Natural killer cell (primary cell): ENCODE data around the gene ZFP36L1. TPM values are rescaled to one million over a fixed set of nuclear protein-coding genes. Genes with fewer than 3 reads are reported as not detected.

Experiments used
- ATAC-seq, 3 donors: fragments of 150-1000 bp in 2 of 3; fragments of 200-7000 bp in 1 of 3; cut with Tn5 transposase; 1 replicate in 1 of 3; 2 replicates in 2 of 3; pipeline ENCODE4 v1.10.0; 2021; ENCODE audit warnings: mild to moderate bottlenecking in 2 of 3, moderate library complexity in 2 of 3
- DNase-seq, 2 donors: peaks; one replicate each; pipeline versions ENCODE4 v3.0.0 to v3.0.0-alpha.2; 2013 to 2021; ENCODE audit warnings: mixed read lengths in 1 of 2
- H3K27ac ChIP-seq: one replicate; pipeline ENCODE4 v1.5.1; 2013; ENCODE audit warnings: mild to moderate bottlenecking, low read length
- H3K27me3 ChIP-seq: one replicate; pipeline ENCODE4 v1.6.1; 2013; ENCODE audit warnings: low read length; ENCODE audit not compliant: control insufficient read depth, insufficient read depth
- H3K36me3 ChIP-seq: one replicate; pipeline ENCODE4 v1.6.1; 2013; ENCODE audit warnings: low read length; ENCODE audit not compliant: control insufficient read depth, insufficient read depth
- H3K4me1 ChIP-seq: one replicate; pipeline ENCODE4 v1.6.1; 2013; ENCODE audit warnings: low read length; ENCODE audit not compliant: control insufficient read depth, insufficient read depth
- H3K4me3 ChIP-seq: one replicate; pipeline ENCODE4 v1.5.1; 2013; ENCODE audit warnings: low read length
- H3K9me3 ChIP-seq: one replicate; pipeline ENCODE4 v1.6.1; 2013; ENCODE audit warnings: low read length; ENCODE audit not compliant: control insufficient read depth, insufficient read depth
- H3K27ac Mint-ChIP-seq, 2 donors: one replicate each; pipeline ENCODE4 v1.8.0; 2022; ENCODE audit warnings: mild to moderate bottlenecking in 2 of 2, mixed read lengths in 2 of 2, moderate library complexity in 1 of 2
- H3K27me3 Mint-ChIP-seq, 2 donors: one replicate each; pipeline ENCODE4 v1.8.0; 2022; ENCODE audit warnings: low read depth in 2 of 2, mixed read lengths in 2 of 2
- H3K36me3 Mint-ChIP-seq: one replicate; pipeline ENCODE4 v1.8.0; 2022; ENCODE audit warnings: mixed read lengths
- H3K4me1 Mint-ChIP-seq, 2 donors: one replicate each; pipeline ENCODE4 v1.8.0; 2022; ENCODE audit warnings: mixed read lengths in 2 of 2
- H3K4me3 Mint-ChIP-seq: one replicate; pipeline ENCODE4 v1.8.0; 2022; ENCODE audit warnings: mild to moderate bottlenecking, moderate library complexity, mixed read lengths
- H3K9me3 Mint-ChIP-seq, 2 donors: one replicate each; pipeline ENCODE4 v1.8.0; 2022; ENCODE audit warnings: mixed read lengths in 2 of 2
- CTCF ChIP-seq: fragments of 200-600 bp; IDR thresholded peaks from one replicate; pipeline ENCODE4 v1.8.0; 2022; ENCODE audit warnings: antibody characterized with exemption
- WGBS: methylation state at CpG from one replicate; pipeline ENCODE4 v1.1.7; 2013; ENCODE audit warnings: missing lambda C conversion rate; ENCODE audit not compliant: insufficient coverage; 5-methylcytosine and 5-hydroxymethylcytosine counted together
- intact Hi-C: fragments of 100-400 bp; cut with micrococcal nuclease; formaldehyde crosslinking; loops from one replicate; pipeline ENCODE4 v1.14.2; 2022
- total RNA-seq, 4 donors: library from RNA; stranded (reverse); fragments of 120-200 nt in 1 of 4; gene quantifications; one replicate each; pipeline versions ENCODE4 v1.2.3 to v1.2.4, GENCODE V29; 2013 to 2022

ZFP36L1 gene
- total RNA-seq, 3 donors from 2014 or later (not counting 1 experiment from before 2014, with no cell fraction given): 143 to 167 (median 166) TPM

- peak in 1 of 2 donors; percentile 69 for DNase-seq
- H3K4me1 Mint-ChIP-seq: peaks cover 71 to 79% of the 10 kb centered on the region in 2 donors
- H3K4me3 ChIP-seq: no peak overlapping the region
Observed at GRCh38 chr14:68785534-68786490, 7.1 kb downstream of the ZFP36L1 start.

GRCh38 chr14:68784978-68785533 is 7.8 kb downstream of the ZFP36L1 start:
- Histone ChIP-seq H3K9me3 (no peaks in the 10 kb centered on the region), H3K36me3 (peaks cover 30% of the 10 kb centered on the region), H3K27ac (peak overlapping the region; percentile 38), H3K27me3 (no peaks in the 10 kb centered on the region), H3K4me3 (no peak overlapping the region), H3K4me1 (peaks cover 82% of the 10 kb centered on the region)
- 79% methylated on average over 6 of the region's 6 CpGs for WGBS
- Mint-ChIP-seq H3K36me3 (peaks cover 15% of the 10 kb centered on the region), H3K27ac (peak overlapping the region; percentile 99), H3K4me1 (peaks cover 71 to 79% of the 10 kb centered on the region in 2 donors), H3K27me3 (no peaks in the 10 kb centered on the region), H3K4me3 (no peak overlapping the region), H3K9me3 (no peaks in the 10 kb centered on the region)
- TF ChIP-seq CTCF: no peak
- DNase-seq (no peak), ATAC-seq (no peak)
- intact Hi-C loops: loop anchor here (5.0 to 10.0 kb wide), 3 partner anchors 32 to 380 kb away; no protein-coding TSS in a partner anchor

More at GRCh38 chr14:68785534-68786490, 7.1 kb downstream of the ZFP36L1 start:
- intact Hi-C loops: loop anchor here (10.0 kb wide), 2 partner anchors 321 to 381 kb away; no protein-coding TSS in a partner anchor
- Histone ChIP-seq H3K4me1 (peaks cover 79% of the 10 kb centered on the region), H3K27me3 (no peaks in the 10 kb centered on the region), H3K36me3 (peaks cover 36% of the 10 kb centered on the region), H3K27ac (peak overlapping the region; percentile 38), H3K9me3 (no peaks in the 10 kb centered on the region)
- H3K36me3 Mint-ChIP-seq: peaks cover 21% of the 10 kb centered on the region
- ATAC-seq: peak in 1 of 3 donors; percentile 3
- WGBS: 32% methylated on average over 4 of the region's 5 CpGs
- H3K27me3 Mint-ChIP-seq: no peaks in the 10 kb centered on the region
- H3K4me3 Mint-ChIP-seq: peak overlapping the region; percentile 98
- H3K9me3 Mint-ChIP-seq: no peaks in the 10 kb centered on the region
- no peak for TF ChIP-seq CTCF
- H3K27ac Mint-ChIP-seq: peak overlapping the region; percentile 99

GRCh38 chr14:68784226-68784910 is 8.5 kb downstream of the ZFP36L1 start:
- no peaks in the 10 kb centered on the region for H3K9me3 Mint-ChIP-seq
- no peaks in the 10 kb centered on the region for H3K27me3 Mint-ChIP-seq
- H3K27ac ChIP-seq: no peak overlapping the region
- H3K27ac Mint-ChIP-seq: peak overlapping the region in 1 of 2 donors; percentile 99
- H3K27me3 ChIP-seq: no peaks in the 10 kb centered on the region
- peaks cover 23% of the 10 kb centered on the region for H3K36me3 ChIP-seq
- DNase-seq (peak in 1 of 2 donors; percentile 48), ATAC-seq (no peak)
- H3K4me1 Mint-ChIP-seq: peaks cover 73 to 79% of the 10 kb centered on the region in 2 donors
- H3K4me1 ChIP-seq: peaks cover 82% of the 10 kb centered on the region
- peaks cover 11% of the 10 kb centered on the region for H3K36me3 Mint-ChIP-seq
- H3K4me3 ChIP-seq: no peak overlapping the region
- TF ChIP-seq CTCF: no peak
- intact Hi-C loops: loop anchor here (5.0 to 10.0 kb wide), 3 partner anchors 33 to 380 kb away; no protein-coding TSS in a partner anchor
- no peak overlapping the region for H3K4me3 Mint-ChIP-seq
- no peaks in the 10 kb centered on the region for H3K9me3 ChIP-seq
- 92% methylated on average over 5 of the region's 5 CpGs for WGBS
